NCI-H748 (cell line): ENCODE data around the gene FAM200B.

Experiments
- DNase-seq: peaks from one replicate; lab custom pipeline; 2025; ENCODE audit not compliant: unreplicated experiment; lab: John Stamatoyannopoulos, UW

Gene FAM200B

GRCh38 chr4:15681372-15682241 is at the start of gene FAM200B:
Gene FAM200B, plus strand, starts transcription at chr4:15681827. Its CDS starts 5,151 bp downstream, at chr4:15686978.
- DNase-seq: peak; percentile 97

DNA sequence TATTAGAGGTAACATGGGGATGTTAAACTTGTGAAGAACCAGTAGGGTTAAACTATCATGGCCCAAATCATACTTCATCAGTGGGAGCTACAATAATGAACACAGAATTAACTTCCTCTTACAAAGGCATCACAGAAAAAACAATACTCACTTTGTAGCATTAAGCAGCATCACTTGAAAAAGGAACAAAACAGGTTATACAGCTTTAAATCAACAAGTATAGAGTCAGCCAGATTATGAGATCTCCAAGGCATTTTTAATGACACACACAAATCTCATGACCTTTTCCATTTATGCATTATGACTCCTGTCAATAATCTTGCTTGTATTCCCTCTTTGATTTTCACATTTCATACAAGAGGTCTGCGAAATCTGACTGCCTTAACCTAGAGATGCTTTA is 44.8 kb upstream of the FAM200B start:
- DNase-seq: peak; percentile 17

GRCh38 chr4:15638418-15638817 is 43.2 kb upstream of the FAM200B start:
- no peak for DNase-seq

- DNase-seq: peak; percentile 0
Measured at GRCh38 chr4:15648600-15648999, 33.0 kb upstream of the FAM200B start.

GRCh38 chr4:15649914-15650545 is 31.6 kb upstream of the FAM200B start:
- DNase-seq: peak; percentile 75

DNA sequence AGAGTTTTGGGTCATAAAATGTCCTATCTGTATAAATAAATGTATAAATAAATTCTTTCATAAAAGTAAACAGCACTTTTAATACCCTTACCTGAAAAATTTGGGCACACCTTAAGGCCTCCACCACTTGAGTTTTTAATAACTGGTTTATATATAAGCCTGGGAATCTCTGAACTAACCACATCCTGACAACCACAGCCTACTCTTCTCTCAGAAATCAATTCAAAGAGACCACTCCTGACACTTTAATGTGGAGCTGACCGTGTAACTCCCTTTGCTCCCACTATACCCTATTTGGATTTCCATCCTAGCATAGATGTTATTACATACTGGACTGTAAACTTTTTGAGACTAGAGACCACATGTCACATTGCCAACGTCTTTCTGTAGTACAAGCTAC is 30.0 kb upstream of the FAM200B start:
- no peak for DNase-seq

DNA sequence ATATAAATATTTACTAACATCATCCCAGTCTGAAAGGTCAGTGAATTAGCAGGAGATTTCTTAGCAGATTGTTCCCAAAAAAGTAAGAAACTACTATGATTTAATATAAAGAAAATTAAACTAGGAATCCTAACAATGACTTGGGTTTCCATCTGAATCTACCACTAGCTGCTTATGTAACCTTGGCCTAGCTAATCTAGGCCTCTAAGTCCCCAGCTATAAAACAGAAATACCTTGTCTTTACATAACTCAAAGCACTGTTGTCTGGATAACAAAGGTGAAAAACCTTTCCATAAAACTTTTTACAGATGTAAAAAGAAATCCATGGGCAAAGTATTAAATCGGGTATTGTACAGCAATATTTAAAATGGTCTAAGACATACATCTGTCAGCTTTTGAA is 29.4 kb upstream of the FAM200B start:
- DNase-seq: no peak

DNA sequence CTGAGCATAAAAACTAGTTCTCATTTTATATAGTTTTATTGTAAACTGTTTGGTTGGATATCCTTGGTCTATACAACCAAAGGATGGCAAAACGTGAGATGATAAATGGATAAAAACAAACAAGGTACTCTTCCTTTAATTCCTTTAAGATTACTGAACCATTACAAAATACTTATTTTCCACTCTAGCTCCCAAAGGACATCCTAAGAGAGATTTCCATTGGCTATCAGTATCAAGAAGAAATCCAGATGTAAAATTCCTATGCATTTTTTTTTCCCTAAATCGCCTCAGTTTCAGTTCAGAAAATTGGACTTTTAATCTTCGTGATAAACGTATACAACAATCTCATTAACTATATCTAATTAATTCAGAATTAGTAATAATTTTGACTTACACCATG is 28.8 kb upstream of the FAM200B start:
- DNase-seq: no peak

DNA sequence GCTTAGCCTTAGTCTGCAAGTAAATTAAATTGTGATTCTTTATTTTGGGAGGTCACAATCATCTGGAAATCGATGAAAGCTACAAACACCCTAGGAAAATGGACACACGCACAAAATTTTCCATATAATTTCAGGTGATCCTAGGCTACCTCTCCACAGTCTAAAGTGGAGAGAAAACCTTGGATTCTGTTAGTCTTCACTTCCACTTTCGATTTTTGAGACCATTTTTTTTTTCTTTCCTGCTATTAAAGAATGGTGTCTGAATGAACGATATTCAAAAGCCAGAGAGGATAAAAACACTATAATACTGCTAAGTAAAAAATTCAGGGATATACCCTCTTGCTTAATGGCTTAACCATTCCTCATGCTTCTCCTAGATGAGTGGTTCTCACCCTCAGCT is 28.2 kb upstream of the FAM200B start:
- no peak for DNase-seq

DNA sequence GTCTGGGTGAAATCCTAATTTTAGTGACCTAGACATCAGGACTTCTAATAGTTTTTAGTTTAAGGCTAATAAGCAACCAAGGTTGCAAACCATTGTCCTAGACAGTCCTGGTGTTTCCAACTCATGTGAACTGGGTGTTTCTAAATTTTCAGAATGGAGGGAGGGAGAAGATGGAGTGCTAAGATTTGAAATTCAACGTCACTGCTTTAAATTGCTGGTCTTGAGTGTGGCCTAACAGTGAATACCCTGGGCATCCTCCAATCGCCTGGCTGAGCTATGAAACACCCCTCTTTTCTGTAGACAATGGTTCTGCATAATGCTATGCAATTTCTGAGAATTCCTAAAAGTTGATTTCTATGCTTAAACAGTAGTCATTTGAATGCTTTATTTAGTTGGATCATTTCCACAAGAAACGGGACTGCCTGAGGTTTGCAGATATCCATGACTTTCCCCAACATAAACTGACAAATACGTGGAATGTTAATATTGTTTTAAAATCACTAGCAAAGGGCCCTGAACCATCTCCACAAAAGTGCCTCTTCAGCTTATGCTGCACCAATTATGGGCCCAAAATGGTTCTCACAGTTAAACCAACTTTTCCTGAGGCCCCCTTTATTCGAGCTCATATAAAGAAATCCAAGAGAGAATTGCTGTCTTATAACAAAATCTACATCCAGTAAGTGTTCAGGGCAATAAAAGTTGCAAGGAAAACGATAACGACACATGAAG is 27.6 kb upstream of the FAM200B start:
- DNase-seq: peak; percentile 44

- peak; percentile 66 for DNase-seq
Measured at GRCh38 chr4:15654593-15655222, 26.9 kb upstream of the FAM200B start.

GRCh38 chr4:15655223-15656037 is 26.2 kb upstream of the FAM200B start, which contains the start of gene FBXL5:
Gene FBXL5, minus strand, starts transcription at chr4:15655357. Its CDS starts 70 bp downstream, at chr4:15655287.
- DNase-seq: peak; percentile 87

GRCh38 chr4:15656038-15656470 is 25.6 kb upstream of the FAM200B start:
- peak; percentile 76 for DNase-seq

DNA sequence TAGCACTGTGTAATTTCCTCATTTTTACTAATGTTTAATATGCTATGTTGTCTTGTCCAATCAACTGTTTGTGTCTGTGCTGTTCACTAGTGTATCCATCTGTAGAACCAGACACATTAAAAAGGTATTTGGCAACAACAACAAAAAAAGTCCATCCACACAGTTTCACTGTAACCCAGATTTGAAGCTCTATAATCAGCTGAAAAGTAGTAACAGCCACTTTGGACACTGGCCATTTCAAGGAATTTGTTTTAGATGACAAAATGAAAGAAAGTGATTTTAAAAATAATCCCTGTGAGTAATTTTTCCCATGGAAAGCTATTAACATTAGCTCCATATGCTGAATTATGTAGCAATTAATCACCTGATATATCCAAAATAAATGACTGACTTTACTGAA is 24.3 kb upstream of the FAM200B start:
- no peak for DNase-seq

- DNase-seq: no peak
Measured at GRCh38 chr4:15658136-15658770, 23.4 kb upstream of the FAM200B start.

- no peak for DNase-seq
Measured at GRCh38 chr4:15658781-15659180, 22.8 kb upstream of the FAM200B start.

DNA sequence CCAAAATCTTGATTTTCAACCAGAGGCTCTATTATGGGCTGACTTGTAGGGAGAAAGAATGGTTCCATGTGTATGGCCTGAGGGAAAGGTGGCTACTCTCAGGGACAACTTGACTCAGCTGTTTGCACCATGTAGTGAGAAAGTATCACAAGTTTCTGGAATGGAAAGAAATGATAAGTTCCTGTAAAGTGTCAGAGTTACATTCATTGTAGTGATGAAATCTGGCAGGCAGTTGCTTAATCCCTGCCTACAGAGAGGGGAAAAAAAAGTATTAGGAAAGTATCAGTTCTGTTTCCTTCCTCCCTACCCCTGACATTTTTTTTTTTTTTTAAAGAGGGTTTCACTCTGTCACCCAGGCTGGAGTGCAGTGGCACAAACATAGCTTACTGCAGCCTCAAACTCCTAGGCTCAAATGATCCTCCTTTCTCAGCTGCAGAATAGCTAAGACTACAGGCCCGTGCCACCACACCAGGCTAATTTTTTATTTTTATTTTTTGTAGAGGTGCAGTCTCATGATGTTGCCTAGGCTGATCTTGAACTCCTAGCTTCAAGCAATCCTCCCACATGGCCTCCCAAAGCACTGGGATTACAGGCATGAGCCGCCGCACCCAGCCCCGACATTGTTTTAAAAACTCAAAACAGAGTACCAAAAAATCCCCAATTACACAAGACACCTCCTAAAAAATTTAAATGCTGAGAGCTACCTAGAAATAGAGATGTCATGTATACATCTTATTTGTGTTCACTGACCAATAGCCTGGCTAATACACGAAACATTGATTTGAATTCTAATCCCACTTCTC is 21.7 kb upstream of the FAM200B start:
- no peak for DNase-seq

DNA sequence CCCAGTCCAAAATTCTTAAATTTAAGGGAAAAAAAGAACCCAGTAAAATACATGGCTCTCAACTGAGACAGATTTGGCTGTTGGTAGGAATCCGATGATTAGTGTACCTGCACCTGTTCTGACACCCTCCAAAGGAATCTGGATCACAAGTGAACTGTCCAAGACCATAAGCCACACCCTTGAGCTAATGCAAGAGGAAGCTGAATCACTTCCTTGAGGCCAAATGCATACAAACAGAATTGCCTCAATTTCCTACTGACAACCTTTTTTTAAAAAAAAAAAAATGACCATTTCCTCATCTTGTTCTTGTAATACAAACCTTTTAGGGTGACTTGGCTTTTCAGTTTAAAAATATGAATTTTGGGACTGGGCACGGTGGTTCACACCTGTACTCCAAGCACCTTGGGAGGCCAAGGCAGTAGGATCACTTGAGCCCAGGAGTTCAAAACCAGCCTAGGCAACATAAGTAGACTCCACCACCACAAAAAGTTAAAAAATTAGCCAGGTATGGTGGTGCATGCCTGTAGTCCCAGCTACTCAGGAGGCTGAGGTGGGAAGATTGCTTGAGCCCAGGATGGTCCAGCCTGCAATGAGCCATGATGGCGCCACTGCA is 15.8 kb upstream of the FAM200B start:
- no peak for DNase-seq

DNA sequence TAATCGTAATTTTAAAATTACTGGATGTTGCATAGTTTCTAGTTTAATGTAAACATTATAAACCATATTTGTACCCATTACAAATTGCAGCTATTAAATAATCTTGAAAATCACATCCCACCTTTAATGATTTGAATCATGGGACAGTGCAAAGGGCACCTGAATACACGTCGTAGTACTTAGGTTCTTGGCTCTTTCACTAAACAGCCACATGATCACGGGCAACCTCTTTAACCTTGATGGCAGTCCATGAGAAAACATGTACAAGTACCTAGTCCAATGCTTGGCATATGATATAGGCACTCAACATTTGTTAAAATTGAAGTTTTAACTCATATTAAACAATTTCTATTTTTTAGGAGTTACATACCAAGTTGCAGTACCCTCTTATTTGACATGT is 14.6 kb upstream of the FAM200B start:
- DNase-seq: no peak
